Stimulated activated CD8-positive, alpha-beta memory T cell treated with anti-CD3 and anti-CD28 coated beads, Interleukin-7, amount 100 ng/mL, for 48 hours (primary cell): ENCODE data around the gene AGRN.
"Not testable (repeated sequence)": the region's sequence is repeated elsewhere in the genome, so short reads cannot be mapped to it uniquely, and the experiment has no call there.

Experiments used
- DNase-seq, 2 donors: peaks; one replicate each; pipeline ENCODE4 v3.0.0-alpha.2; 2020; ENCODE audit warnings: low read depth in 1 of 2; ENCODE audit errors: extremely low read depth in 1 of 2

Gene AGRN

GRCh38 chr1:999725-1000356 is 20.1 kb upstream of the AGRN start, which contains the start of gene HES4:
Gene HES4, minus strand, starts transcription at chr1:1000097. Its CDS starts 124 bp downstream, at chr1:999973.
- DNase-seq = peak in 1 of 2 donors; percentile 48

- no peak for DNase-seq
Measured at GRCh38 chr1:1000357-1001056, 19.4 kb upstream of the AGRN start.

- DNase-seq = no peak
Measured at GRCh38 chr1:1001057-1001783, 18.7 kb upstream of the AGRN start.

- DNase-seq = no peak
Measured at GRCh38 chr1:1003618-1004419, 16.1 kb upstream of the AGRN start.

DNA sequence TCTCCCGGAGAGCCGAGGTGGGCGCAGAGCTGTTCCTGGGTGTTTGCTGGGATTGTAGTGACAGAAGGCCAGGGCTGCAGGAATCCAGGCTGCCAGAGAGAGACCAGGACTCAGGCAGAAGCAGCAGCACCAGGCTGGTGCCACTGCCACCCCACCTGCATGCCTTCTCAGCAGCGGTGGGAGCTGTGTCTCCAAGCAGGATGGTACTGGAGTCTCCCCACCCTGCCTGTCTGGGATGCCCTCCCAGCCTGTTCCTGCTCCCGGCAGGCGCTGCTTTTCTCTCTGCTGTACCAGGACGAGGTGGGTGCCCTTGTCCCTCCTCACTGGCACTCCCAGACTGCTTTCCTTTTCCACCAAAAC is 15.5 kb upstream of the AGRN start:
- DNase-seq = no peak

DNA sequence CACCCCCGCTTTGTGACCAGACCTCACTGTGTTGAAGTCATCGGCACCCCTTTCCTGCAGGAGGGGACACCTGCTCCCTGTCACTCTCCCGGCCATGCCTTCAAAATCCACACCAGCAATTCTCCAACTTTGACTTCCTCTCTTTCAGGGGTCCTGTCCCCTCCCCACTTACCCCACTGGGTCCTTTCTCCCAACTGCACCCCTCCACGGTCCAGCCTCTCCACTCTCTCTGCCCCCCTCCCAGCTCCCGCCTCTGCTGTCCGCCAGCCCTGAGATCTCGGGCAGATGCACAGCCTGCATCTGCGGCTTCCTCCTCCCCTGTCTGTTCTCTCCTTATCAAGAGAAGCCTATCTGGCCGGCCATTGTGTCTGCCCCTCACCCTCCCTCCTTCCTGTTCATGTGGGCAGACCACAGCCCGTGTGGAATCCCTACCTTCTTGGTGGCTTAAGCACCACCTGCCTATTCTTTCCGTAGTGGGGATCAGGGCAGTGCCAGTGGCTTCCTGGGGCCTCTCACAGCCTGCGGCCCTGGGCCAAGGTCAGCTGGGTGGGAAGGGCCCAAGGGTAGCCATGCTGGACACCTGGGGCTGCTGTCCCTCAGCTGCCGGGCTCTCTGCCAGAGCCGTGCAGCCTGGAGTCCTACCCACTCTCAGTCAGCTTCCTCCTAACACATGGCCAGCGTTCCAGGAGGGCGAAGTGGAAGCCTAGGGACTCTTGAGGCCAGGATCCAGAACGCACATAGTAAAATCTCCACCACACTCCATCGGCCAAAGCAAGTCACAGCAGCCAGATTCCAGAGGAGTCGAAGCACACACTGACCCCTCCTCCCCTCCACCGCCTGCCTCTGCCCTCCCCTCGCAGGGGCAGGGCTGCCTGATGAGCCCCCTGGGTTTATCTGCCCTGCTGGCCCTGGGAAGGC is 14.9 kb upstream of the AGRN start:
- DNase-seq = no peak

- no peak for DNase-seq
Measured at GRCh38 chr1:1005774-1006304, 14.1 kb upstream of the AGRN start.

GRCh38 chr1:1006305-1007159 is 13.4 kb upstream of the AGRN start:
- DNase-seq = no peak

GRCh38 chr1:1010131-1010530 is 9.8 kb upstream of the AGRN start:
- not testable (repeated sequence) for DNase-seq

DNA sequence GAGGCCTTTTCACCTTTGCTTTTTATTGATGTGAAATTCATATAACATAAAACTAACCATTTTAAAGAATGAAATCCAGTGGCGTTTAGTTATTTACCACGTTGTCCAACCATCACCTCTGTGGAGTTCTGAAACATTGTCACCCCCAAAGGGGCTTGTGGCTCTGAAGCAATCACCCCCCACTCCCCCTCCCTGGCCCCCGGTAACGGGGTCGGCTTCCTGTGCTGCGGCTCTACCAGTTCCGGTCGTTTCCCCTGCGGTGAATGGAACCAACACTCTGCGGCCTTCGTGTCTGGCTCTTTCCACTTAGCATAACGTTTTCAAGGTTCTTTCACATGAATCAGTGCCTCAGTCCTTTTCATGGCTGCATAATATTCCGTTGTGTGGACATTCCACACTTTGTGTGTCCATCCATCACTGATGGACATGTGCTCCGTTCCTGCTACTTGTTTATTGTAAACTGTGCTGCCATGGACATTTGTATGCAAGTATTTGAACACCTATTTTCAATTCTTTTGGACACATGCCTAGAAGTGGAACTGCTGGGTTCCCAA is 8.4 kb upstream of the AGRN start:
- DNase-seq = no peak

- not testable (repeated sequence) for DNase-seq
Measured at GRCh38 chr1:1012736-1013104, 7.2 kb upstream of the AGRN start.

GRCh38 chr1:1013105-1013921 is 6.6 kb upstream of the AGRN start, which contains the start of gene ISG15:
Gene ISG15, plus strand, starts transcription at chr1:1013497. Its CDS starts 77 bp downstream, at chr1:1013574.
- DNase-seq = peak; percentile 70 to 75

- no peak for DNase-seq
Measured at GRCh38 chr1:1013922-1014648, 5.8 kb upstream of the AGRN start.

DNA sequence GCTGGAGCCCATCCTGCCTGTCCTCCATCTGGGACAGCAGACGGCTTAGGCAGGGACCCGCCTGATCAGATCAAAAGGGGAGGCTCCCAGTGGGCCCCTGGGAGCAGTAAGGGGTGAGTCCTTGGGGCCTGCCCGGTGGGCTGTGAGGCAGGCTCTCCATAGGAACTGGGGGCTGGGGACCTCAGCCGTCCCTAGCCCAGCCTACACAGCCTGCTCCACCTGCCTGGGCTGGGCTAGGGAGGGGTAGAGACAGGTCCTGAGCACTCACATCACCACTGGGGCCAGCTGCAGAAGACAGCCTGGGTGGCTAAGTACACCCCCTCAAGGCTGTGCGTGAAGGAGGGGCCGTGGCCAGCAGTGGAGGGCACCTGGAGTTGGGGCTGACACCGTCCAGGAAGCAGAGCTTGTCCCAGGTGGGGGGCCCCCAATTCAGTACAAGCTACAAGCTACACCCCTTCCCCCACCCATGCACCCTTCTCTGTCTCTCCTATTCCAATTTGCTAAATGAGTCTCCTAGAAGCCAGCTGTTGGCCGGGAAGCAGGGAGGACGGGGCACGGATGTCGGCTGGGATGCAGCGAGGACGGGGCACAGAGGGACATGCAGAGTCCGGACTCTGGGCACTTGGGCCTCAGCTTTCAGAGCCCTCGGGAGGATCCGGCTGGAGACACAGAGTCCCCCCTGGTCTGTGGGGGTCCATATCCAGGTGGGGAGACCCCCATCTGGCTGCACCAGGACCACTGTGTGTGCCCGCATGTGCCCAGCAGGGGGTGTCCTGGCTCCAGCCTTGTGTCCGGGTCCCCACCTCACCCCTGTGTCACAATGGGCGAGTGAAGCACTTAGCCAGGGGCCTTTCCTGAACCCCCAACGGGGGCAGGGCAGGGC is 4.9 kb upstream of the AGRN start:
- DNase-seq = no peak

DNA sequence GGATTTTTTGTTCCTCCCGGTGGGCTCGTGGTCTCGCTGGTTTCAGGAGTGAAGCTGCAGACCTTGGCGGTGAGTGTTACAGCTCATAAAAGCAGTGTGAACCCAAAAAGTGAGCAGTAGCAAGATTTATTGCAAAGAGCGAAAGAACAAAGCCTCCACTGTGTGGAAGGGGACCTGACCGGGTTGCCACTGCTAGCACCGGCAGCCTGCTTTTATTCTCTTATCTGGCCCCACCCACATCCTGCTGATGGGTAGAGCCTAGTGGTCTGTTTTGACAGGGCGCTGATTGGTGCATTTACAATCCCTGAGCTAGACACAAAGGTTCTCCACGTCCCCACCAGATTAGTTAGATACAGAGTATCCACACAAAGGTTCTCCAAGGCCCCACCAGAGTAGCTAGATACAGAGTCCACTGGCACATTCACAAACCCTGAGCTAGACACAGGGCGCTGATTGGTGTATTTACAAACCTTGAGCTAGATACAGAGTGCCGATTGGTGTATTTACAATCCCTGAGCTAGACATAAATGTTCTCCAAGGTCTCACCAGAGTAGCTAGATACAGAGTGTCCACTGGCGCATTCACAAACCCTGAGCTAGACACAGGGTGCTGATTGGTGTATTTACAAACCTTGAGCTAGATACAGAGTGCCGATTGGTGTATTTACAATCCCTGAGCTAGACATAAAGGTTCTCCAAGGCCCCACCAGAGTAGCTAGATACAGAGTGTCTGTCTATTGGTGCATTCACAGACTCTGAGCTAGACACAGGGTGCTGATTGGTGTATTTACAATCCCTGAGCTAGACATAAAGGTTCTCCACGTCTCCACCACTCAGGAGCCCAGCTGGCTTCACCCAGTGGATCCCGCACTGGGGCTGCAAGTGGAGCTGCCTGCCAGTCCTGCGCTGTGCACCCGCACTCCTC is 2.3 kb upstream of the AGRN start:
- not testable (repeated sequence) for DNase-seq
